Mammary epithelial cell (primary cell): ENCODE results near the gene SUN1.
"Not testable (repeated sequence)": the region's sequence is repeated elsewhere in the genome, so short reads cannot be mapped to it uniquely, and the experiment has no call there.

Experiments
- EZH2 ChIP-seq: IDR thresholded peaks from 2 replicates; pipeline ENCODE4 v1.6.1; 2012; ENCODE audit warnings: low read length, inconsistent platforms, borderline replicate concordance
- TF ChIP-seq, protein P1 (sequence below), 2 donors: IDR thresholded peaks in 1 of 2; conservative IDR thresholded peaks in 1 of 2; 2 replicates each; pipeline ENCODE4 v1.5.1; 2011 to 2012; ENCODE audit warnings: inconsistent platforms in 2 of 2, low read length in 2 of 2, mild to moderate bottlenecking in 2 of 2, control low read depth in 1 of 2, low read depth in 1 of 2; ENCODE audit not compliant: insufficient read depth in 1 of 2; ENCODE audit errors: extremely low read depth in 1 of 2

- TF ChIP-seq, protein P1, sequence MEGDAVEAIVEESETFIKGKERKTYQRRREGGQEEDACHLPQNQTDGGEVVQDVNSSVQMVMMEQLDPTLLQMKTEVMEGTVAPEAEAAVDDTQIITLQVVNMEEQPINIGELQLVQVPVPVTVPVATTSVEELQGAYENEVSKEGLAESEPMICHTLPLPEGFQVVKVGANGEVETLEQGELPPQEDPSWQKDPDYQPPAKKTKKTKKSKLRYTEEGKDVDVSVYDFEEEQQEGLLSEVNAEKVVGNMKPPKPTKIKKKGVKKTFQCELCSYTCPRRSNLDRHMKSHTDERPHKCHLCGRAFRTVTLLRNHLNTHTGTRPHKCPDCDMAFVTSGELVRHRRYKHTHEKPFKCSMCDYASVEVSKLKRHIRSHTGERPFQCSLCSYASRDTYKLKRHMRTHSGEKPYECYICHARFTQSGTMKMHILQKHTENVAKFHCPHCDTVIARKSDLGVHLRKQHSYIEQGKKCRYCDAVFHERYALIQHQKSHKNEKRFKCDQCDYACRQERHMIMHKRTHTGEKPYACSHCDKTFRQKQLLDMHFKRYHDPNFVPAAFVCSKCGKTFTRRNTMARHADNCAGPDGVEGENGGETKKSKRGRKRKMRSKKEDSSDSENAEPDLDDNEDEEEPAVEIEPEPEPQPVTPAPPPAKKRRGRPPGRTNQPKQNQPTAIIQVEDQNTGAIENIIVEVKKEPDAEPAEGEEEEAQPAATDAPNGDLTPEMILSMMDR (conservative IDR thresholded peaks at IDR 0.05 in 1 of 2, IDR thresholded peaks at IDR 0.05 in 1 of 2; ENCODE audit: extremely low read depth in 1 of 2, insufficient read depth in 1 of 2, low read depth in 1 of 2, low read length in 2 of 2) = not testable (repeated sequence)
- TF ChIP-seq EZH2 = not testable (repeated sequence)
Measured at GRCh38 chr7:847728-848127, 15.5 kb downstream of the SUN1 start.
